ENCODE data around the gene SCN4A. TPM values are rescaled to one million over a fixed set of nuclear protein-coding genes. Genes with fewer than 3 reads are reported as not detected.

SCN4A gene
- total RNA-seq, 1 donor from 2014 or later = 1.8 TPM

DNA sequence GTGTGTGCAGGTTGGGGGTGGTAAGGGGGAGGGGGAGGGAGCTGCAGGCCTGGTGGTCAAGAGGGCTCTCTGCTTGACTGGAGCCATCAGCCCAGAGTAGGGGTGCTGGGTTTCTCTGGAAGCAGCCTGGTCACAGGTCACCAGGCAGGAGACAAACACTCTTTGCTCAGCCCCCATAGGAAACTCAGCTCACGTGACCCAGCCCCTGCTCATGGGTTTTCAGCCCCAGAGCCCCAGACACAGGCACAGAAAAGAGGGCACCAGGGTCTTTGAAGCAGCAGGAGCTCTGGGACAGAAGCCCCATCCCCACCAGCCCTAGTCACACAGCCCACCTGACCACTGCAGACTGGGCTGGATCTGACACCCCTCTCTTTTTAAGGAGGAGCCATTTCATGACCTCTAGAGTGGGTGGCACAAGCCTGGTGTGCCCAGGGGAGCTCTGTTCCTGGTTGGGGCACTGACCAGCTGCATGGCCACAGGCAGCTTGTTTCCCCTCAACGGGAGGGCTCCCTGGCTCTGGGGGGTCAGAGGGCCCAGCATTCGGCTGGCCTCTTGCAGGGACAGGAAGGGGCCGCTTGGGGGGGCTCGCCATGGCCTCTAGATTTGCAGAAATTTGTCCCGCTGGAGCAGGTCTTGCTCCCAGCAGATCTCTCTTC is 26.8 kb downstream of the SCN4A start:
- no peaks in the 10 kb centered on the region for H3K9me3 Mint-ChIP-seq
- Histone ChIP-seq H3K4me1 (no peaks in the 10 kb centered on the region), H3F3A (ENCODE audit: low read depth) (no peaks in the 10 kb centered on the region), H3K36me3 (no peaks in the 10 kb centered on the region), H3K4me2 (no peak overlapping the region), H3K4me3 (no peak overlapping the region), H4K20me1 (ENCODE audit: low read depth) (no peaks in the 10 kb centered on the region), H3K27me3 (no peaks in the 10 kb centered on the region), H3K79me2 (ENCODE audit: low read depth) (no peaks in the 10 kb centered on the region), H3K9ac (no peak overlapping the region), H3K27ac (no peak overlapping the region), H3K9me3 (ENCODE audit: low read depth) (no peaks in the 10 kb centered on the region), H2AFZ (replicated peaks) (no peak overlapping the region)
- peaks cover 9% of the 10 kb centered on the region for H3K4me1 Mint-ChIP-seq
- H3K27ac Mint-ChIP-seq = no peak overlapping the region
- H3K4me3 Mint-ChIP-seq = no peak overlapping the region
- no peak for TF ChIP-seq EZH2phosphoT487 (IDR thresholded peaks at IDR 0.05)
- TF ChIP-seq EZH2 (IDR thresholded peaks at IDR 0.05) = no peak
- TF ChIP-seq, protein P1, sequence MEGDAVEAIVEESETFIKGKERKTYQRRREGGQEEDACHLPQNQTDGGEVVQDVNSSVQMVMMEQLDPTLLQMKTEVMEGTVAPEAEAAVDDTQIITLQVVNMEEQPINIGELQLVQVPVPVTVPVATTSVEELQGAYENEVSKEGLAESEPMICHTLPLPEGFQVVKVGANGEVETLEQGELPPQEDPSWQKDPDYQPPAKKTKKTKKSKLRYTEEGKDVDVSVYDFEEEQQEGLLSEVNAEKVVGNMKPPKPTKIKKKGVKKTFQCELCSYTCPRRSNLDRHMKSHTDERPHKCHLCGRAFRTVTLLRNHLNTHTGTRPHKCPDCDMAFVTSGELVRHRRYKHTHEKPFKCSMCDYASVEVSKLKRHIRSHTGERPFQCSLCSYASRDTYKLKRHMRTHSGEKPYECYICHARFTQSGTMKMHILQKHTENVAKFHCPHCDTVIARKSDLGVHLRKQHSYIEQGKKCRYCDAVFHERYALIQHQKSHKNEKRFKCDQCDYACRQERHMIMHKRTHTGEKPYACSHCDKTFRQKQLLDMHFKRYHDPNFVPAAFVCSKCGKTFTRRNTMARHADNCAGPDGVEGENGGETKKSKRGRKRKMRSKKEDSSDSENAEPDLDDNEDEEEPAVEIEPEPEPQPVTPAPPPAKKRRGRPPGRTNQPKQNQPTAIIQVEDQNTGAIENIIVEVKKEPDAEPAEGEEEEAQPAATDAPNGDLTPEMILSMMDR (IDR thresholded peaks at IDR 0.05) = no peak
- H3K27me3 Mint-ChIP-seq (ENCODE audit: insufficient read depth, low read depth) = peaks cover 3% of the 10 kb centered on the region
- H3K36me3 Mint-ChIP-seq = no peaks in the 10 kb centered on the region
- DNase-seq (ENCODE audit: low spot score) = no peak

DNA sequence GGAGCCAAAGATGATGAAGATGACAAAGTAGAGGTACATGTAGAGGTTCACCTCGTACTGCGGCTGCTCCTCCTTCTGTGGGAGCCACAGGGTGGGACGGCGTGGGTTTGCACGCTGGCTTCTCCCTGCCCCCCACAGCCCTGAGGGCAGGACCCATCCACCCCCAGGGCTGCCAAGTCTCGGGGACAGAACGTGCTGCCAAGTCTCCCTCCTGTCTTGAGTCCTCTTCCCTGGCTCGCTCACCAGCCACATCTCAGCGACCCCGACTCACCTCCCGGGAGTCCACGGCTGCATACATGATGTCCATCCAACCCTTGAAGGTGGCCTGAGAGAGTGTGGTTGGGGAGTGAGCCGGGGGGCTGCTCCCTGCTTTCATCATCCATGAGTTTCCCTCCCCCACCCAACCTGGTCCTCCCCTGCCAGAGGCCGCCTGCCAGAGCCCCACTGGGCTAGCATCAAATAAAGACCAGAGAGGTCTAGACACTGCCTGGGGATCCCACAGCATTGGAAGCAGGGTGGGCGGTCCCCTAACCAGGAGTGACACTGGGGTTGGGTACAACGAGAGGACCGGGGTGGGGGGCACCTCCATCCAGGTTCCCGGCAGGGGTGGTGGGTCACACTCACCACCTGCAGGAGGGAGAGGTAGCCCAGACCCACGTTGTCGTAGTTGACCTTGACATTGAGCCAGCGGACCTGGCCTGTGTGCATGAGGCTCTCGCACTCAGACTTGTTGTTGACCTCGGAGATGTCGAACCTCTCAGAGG is 27.8 kb downstream of the SCN4A start:
- Histone ChIP-seq H3K4me1 (no peaks in the 10 kb centered on the region), H3K9ac (no peak overlapping the region), H4K20me1 (ENCODE audit: low read depth) (no peaks in the 10 kb centered on the region), H3K4me2 (no peak overlapping the region), H3K27ac (no peak overlapping the region), H3F3A (ENCODE audit: low read depth) (no peaks in the 10 kb centered on the region), H3K36me3 (no peaks in the 10 kb centered on the region), H2AFZ (replicated peaks) (no peak overlapping the region), H3K4me3 (no peak overlapping the region), H3K9me3 (ENCODE audit: low read depth) (no peaks in the 10 kb centered on the region), H3K27me3 (no peaks in the 10 kb centered on the region), H3K79me2 (ENCODE audit: low read depth) (no peaks in the 10 kb centered on the region)
- Mint-ChIP-seq H3K27me3 (ENCODE audit: insufficient read depth, low read depth) (peaks cover 3% of the 10 kb centered on the region), H3K36me3 (no peaks in the 10 kb centered on the region), H3K27ac (no peak overlapping the region), H3K9me3 (no peaks in the 10 kb centered on the region), H3K4me1 (peaks cover 7% of the 10 kb centered on the region), H3K4me3 (no peak overlapping the region)
- TF ChIP-seq, protein P1 (IDR thresholded peaks at IDR 0.05) = no peak
- TF ChIP-seq EZH2 (IDR thresholded peaks at IDR 0.05) = no peak
- TF ChIP-seq EZH2phosphoT487 (IDR thresholded peaks at IDR 0.05) = no peak
- no peak for DNase-seq (ENCODE audit: low spot score)

GRCh38 chr17:63943745-63944144 is 29.0 kb downstream of the SCN4A start:
- TF ChIP-seq, protein P1 (IDR thresholded peaks at IDR 0.05) = peak; percentile 25
- TF ChIP-seq EZH2 (IDR thresholded peaks at IDR 0.05) = no peak
- Histone ChIP-seq H2AFZ (replicated peaks) (no peak overlapping the region), H3K27me3 (no peaks in the 10 kb centered on the region), H3K4me3 (no peak overlapping the region), H3K9ac (no peak overlapping the region), H3F3A (ENCODE audit: low read depth) (no peaks in the 10 kb centered on the region), H3K4me1 (peaks cover under 1% of the 10 kb centered on the region), H3K79me2 (ENCODE audit: low read depth) (no peaks in the 10 kb centered on the region), H3K9me3 (ENCODE audit: low read depth) (no peaks in the 10 kb centered on the region), H4K20me1 (ENCODE audit: low read depth) (no peaks in the 10 kb centered on the region), H3K36me3 (no peaks in the 10 kb centered on the region), H3K27ac (no peak overlapping the region), H3K4me2 (no peak overlapping the region)
- H3K4me3 Mint-ChIP-seq = no peak overlapping the region
- no peak overlapping the region for H3K27ac Mint-ChIP-seq
- DNase-seq (ENCODE audit: low spot score) = no peak
- no peaks in the 10 kb centered on the region for H3K36me3 Mint-ChIP-seq
- peaks cover 3% of the 10 kb centered on the region for H3K27me3 Mint-ChIP-seq (ENCODE audit: insufficient read depth, low read depth)
- H3K4me1 Mint-ChIP-seq = peaks cover 19% of the 10 kb centered on the region
- H3K9me3 Mint-ChIP-seq = no peaks in the 10 kb centered on the region

Data from neural progenitor cell (in vitro differentiated cells).